Measurements from ENCODE around the gene CA10.

CA10 gene

GRCh38 chr17:52143542-52143941 lies 15.0 kb downstream of the CA10 start:
- Histone ChIP-seq H3K9me3 (ENCODE audit: insufficient read depth, low read depth, low read length) (no peaks in the 10 kb centered on the region), H3K27me3 (ENCODE audit: insufficient read depth, low read length) (no peaks in the 10 kb centered on the region), H3K9ac (ENCODE audit: low read depth, low read length) (no peak overlapping the region), H3K4me3 (ENCODE audit: low read length) (no peak overlapping the region), H3K27ac (ENCODE audit: low read length) (no peak overlapping the region), H3K4me1 (ENCODE audit: insufficient read depth, low read length) (peaks cover 18% of the 10 kb centered on the region), H3K36me3 (ENCODE audit: insufficient read depth, low read depth, low read length) (no peaks in the 10 kb centered on the region)

- no peaks in the 10 kb centered on the region for H3K27me3 ChIP-seq (ENCODE audit: insufficient read depth, low read length)
- no peak overlapping the region for H3K4me3 ChIP-seq (ENCODE audit: low read length)
- peaks cover 28% of the 10 kb centered on the region for H3K4me1 ChIP-seq (ENCODE audit: insufficient read depth, low read length)
- H3K9ac ChIP-seq (ENCODE audit: low read depth, low read length), result no peak overlapping the region
- H3K27ac ChIP-seq (ENCODE audit: low read length), result no peak overlapping the region
- no peaks in the 10 kb centered on the region for H3K9me3 ChIP-seq (ENCODE audit: insufficient read depth, low read depth, low read length)
- no peaks in the 10 kb centered on the region for H3K36me3 ChIP-seq (ENCODE audit: insufficient read depth, low read depth, low read length)
Measured at GRCh38 chr17:52140601-52141000, 17.9 kb downstream of the CA10 start.

GRCh38 chr17:52138752-52139151 lies 19.8 kb downstream of the CA10 start:
- H3K27ac ChIP-seq (ENCODE audit: low read length), result no peak overlapping the region
- no peak overlapping the region for H3K4me3 ChIP-seq (ENCODE audit: low read length)
- no peaks in the 10 kb centered on the region for H3K9me3 ChIP-seq (ENCODE audit: insufficient read depth, low read depth, low read length)
- H3K9ac ChIP-seq (ENCODE audit: low read depth, low read length), result no peak overlapping the region
- H3K4me1 ChIP-seq (ENCODE audit: insufficient read depth, low read length), result peaks cover 25% of the 10 kb centered on the region
- H3K36me3 ChIP-seq (ENCODE audit: insufficient read depth, low read depth, low read length), result no peaks in the 10 kb centered on the region
- no peaks in the 10 kb centered on the region for H3K27me3 ChIP-seq (ENCODE audit: insufficient read depth, low read length)

- Histone ChIP-seq H3K9me3 (ENCODE audit: insufficient read depth, low read depth, low read length) (no peaks in the 10 kb centered on the region), H3K36me3 (ENCODE audit: insufficient read depth, low read depth, low read length) (no peaks in the 10 kb centered on the region), H3K4me1 (ENCODE audit: insufficient read depth, low read length) (peaks cover 25% of the 10 kb centered on the region), H3K4me3 (ENCODE audit: low read length) (no peak overlapping the region), H3K27me3 (ENCODE audit: insufficient read depth, low read length) (no peaks in the 10 kb centered on the region), H3K27ac (ENCODE audit: low read length) (no peak overlapping the region), H3K9ac (ENCODE audit: low read depth, low read length) (no peak overlapping the region)
Measured at GRCh38 chr17:52138350-52138749, 20.2 kb downstream of the CA10 start.

- Histone ChIP-seq H3K9ac (ENCODE audit: low read depth, low read length) (no peak overlapping the region), H3K36me3 (ENCODE audit: insufficient read depth, low read depth, low read length) (no peaks in the 10 kb centered on the region), H3K4me3 (ENCODE audit: low read length) (no peak overlapping the region), H3K4me1 (ENCODE audit: insufficient read depth, low read length) (peaks cover 17% of the 10 kb centered on the region), H3K9me3 (ENCODE audit: insufficient read depth, low read depth, low read length) (no peaks in the 10 kb centered on the region), H3K27ac (ENCODE audit: low read length) (no peak overlapping the region), H3K27me3 (ENCODE audit: insufficient read depth, low read length) (no peaks in the 10 kb centered on the region)
Measured at GRCh38 chr17:52136166-52136565, 22.3 kb downstream of the CA10 start.

GRCh38 chr17:52134641-52135040 lies 23.9 kb downstream of the CA10 start:
- H3K27ac ChIP-seq (ENCODE audit: low read length), result no peak overlapping the region
- no peak overlapping the region for H3K9ac ChIP-seq (ENCODE audit: low read depth, low read length)
- no peak overlapping the region for H3K4me3 ChIP-seq (ENCODE audit: low read length)
- peaks cover 11% of the 10 kb centered on the region for H3K4me1 ChIP-seq (ENCODE audit: insufficient read depth, low read length)
- H3K27me3 ChIP-seq (ENCODE audit: insufficient read depth, low read length), result no peaks in the 10 kb centered on the region
- no peaks in the 10 kb centered on the region for H3K9me3 ChIP-seq (ENCODE audit: insufficient read depth, low read depth, low read length)
- no peaks in the 10 kb centered on the region for H3K36me3 ChIP-seq (ENCODE audit: insufficient read depth, low read depth, low read length)

- Histone ChIP-seq H3K4me1 (ENCODE audit: insufficient read depth, low read length) (no peaks in the 10 kb centered on the region), H3K4me3 (ENCODE audit: low read length) (no peak overlapping the region), H3K27ac (ENCODE audit: low read length) (no peak overlapping the region), H3K27me3 (ENCODE audit: insufficient read depth, low read length) (no peaks in the 10 kb centered on the region), H3K9me3 (ENCODE audit: insufficient read depth, low read depth, low read length) (no peaks in the 10 kb centered on the region), H3K36me3 (ENCODE audit: insufficient read depth, low read depth, low read length) (no peaks in the 10 kb centered on the region), H3K9ac (ENCODE audit: low read depth, low read length) (no peak overlapping the region)
Measured at GRCh38 chr17:52128721-52129120, 29.8 kb downstream of the CA10 start.

GRCh38 chr17:52124993-52125392 lies 33.5 kb downstream of the CA10 start:
- Histone ChIP-seq H3K27me3 (ENCODE audit: insufficient read depth, low read length) (no peaks in the 10 kb centered on the region), H3K4me1 (ENCODE audit: insufficient read depth, low read length) (no peaks in the 10 kb centered on the region), H3K4me3 (ENCODE audit: low read length) (no peak overlapping the region), H3K36me3 (ENCODE audit: insufficient read depth, low read depth, low read length) (no peaks in the 10 kb centered on the region), H3K27ac (ENCODE audit: low read length) (no peak overlapping the region), H3K9ac (ENCODE audit: low read depth, low read length) (no peak overlapping the region), H3K9me3 (ENCODE audit: insufficient read depth, low read depth, low read length) (peaks cover 9% of the 10 kb centered on the region; the same call in 1 of the 2 replicates)

- H3K36me3 ChIP-seq (ENCODE audit: insufficient read depth, low read depth, low read length), result no peaks in the 10 kb centered on the region
- H3K9ac ChIP-seq (ENCODE audit: low read depth, low read length), result no peak overlapping the region
- no peaks in the 10 kb centered on the region for H3K27me3 ChIP-seq (ENCODE audit: insufficient read depth, low read length)
- H3K9me3 ChIP-seq (ENCODE audit: insufficient read depth, low read depth, low read length), result peaks cover 9% of the 10 kb centered on the region; the same call in 1 of the 2 replicates
- H3K27ac ChIP-seq (ENCODE audit: low read length), result no peak overlapping the region
- no peaks in the 10 kb centered on the region for H3K4me1 ChIP-seq (ENCODE audit: insufficient read depth, low read length)
- no peak overlapping the region for H3K4me3 ChIP-seq (ENCODE audit: low read length)
Measured at GRCh38 chr17:52124561-52124960, 34.0 kb downstream of the CA10 start.

- Histone ChIP-seq H3K9me3 (ENCODE audit: insufficient read depth, low read depth, low read length) (peaks cover 28% of the 10 kb centered on the region; the same call in 1 of the 2 replicates), H3K27me3 (ENCODE audit: insufficient read depth, low read length) (no peaks in the 10 kb centered on the region), H3K4me3 (ENCODE audit: low read length) (no peak overlapping the region), H3K4me1 (ENCODE audit: insufficient read depth, low read length) (no peaks in the 10 kb centered on the region), H3K36me3 (ENCODE audit: insufficient read depth, low read depth, low read length) (no peaks in the 10 kb centered on the region), H3K27ac (ENCODE audit: low read length) (no peak overlapping the region), H3K9ac (ENCODE audit: low read depth, low read length) (no peak overlapping the region)
Measured at GRCh38 chr17:52120465-52120864, 38.0 kb downstream of the CA10 start.

- Histone ChIP-seq H3K4me1 (ENCODE audit: insufficient read depth, low read length) (peaks cover 16% of the 10 kb centered on the region), H3K36me3 (ENCODE audit: insufficient read depth, low read depth, low read length) (no peaks in the 10 kb centered on the region), H3K9ac (ENCODE audit: low read depth, low read length) (no peak overlapping the region), H3K27ac (ENCODE audit: low read length) (no peak overlapping the region), H3K4me3 (ENCODE audit: low read length) (no peak overlapping the region), H3K27me3 (ENCODE audit: insufficient read depth, low read length) (no peaks in the 10 kb centered on the region), H3K9me3 (ENCODE audit: insufficient read depth, low read depth, low read length) (peaks cover 2% of the 10 kb centered on the region; the same call in 1 of the 2 replicates)
Measured at GRCh38 chr17:52110923-52111581, 47.5 kb downstream of the CA10 start.

GRCh38 chr17:52106638-52107261 lies 51.8 kb downstream of the CA10 start:
- H3K9ac ChIP-seq (ENCODE audit: low read depth, low read length), result no peak overlapping the region
- peaks cover 6% of the 10 kb centered on the region; the same call in 1 of the 2 replicates for H3K4me1 ChIP-seq (ENCODE audit: insufficient read depth, low read length)
- H3K9me3 ChIP-seq (ENCODE audit: insufficient read depth, low read depth, low read length), result no peaks in the 10 kb centered on the region
- no peaks in the 10 kb centered on the region for H3K36me3 ChIP-seq (ENCODE audit: insufficient read depth, low read depth, low read length)
- no peaks in the 10 kb centered on the region for H3K27me3 ChIP-seq (ENCODE audit: insufficient read depth, low read length)
- no peak overlapping the region for H3K27ac ChIP-seq (ENCODE audit: low read length)
- H3K4me3 ChIP-seq (ENCODE audit: low read length), result no peak overlapping the region
